Endodermal cell (in vitro differentiated cells): ENCODE data around the gene CFP. TPM values are rescaled to one million over a fixed set of nuclear protein-coding genes. Genes with fewer than 3 reads are reported as not detected.

ENCODE experiments used
- DNase-seq: peaks from one replicate; pipeline ENCODE4 v3.0.0-alpha.2; 2017
- H3K27ac ChIP-seq: 2 replicates; pipeline ENCODE4 v1.5.1; 2013; ENCODE audit warnings: mild to moderate bottlenecking, low read depth, low read length, moderate library complexity
- H3K27me3 ChIP-seq: 2 replicates; pipeline ENCODE4 v1.6.1; 2013; ENCODE audit warnings: mild to moderate bottlenecking, low read length, moderate library complexity; ENCODE audit not compliant: insufficient read depth, control insufficient read depth, poor library complexity, severe bottlenecking
- H3K36me3 ChIP-seq: 2 replicates; pipeline ENCODE4 v1.7.0; 2013; ENCODE audit warnings: mild to moderate bottlenecking, low read length, moderate library complexity; ENCODE audit not compliant: control insufficient read depth, insufficient read depth
- H3K4me1 ChIP-seq: one replicate; pipeline ENCODE4 v1.7.0; 2013; ENCODE audit warnings: low read length; ENCODE audit not compliant: control insufficient read depth, insufficient read depth
- H3K4me3 ChIP-seq: 2 replicates; pipeline ENCODE4 v1.5.1; 2013; ENCODE audit warnings: mild to moderate bottlenecking, low read length, moderate library complexity
- H3K9ac ChIP-seq: 2 replicates; pipeline ENCODE4 v1.6.1; 2013; ENCODE audit warnings: mild to moderate bottlenecking, low read length, moderate library complexity; ENCODE audit not compliant: poor library complexity, severe bottlenecking; ENCODE audit errors: extremely low read depth
- H3K9me3 ChIP-seq: 2 replicates; pipeline ENCODE4 v1.6.1; 2013; ENCODE audit warnings: mild to moderate bottlenecking, low read length, moderate library complexity; ENCODE audit not compliant: control insufficient read depth
- H3K27ac Mint-ChIP-seq: 2 replicates; pipeline ENCODE4 v1.8.0; 2020; ENCODE audit warnings: mixed read lengths
- H3K27me3 Mint-ChIP-seq: 2 replicates; pipeline ENCODE4 v1.8.0; 2021; ENCODE audit warnings: mild to moderate bottlenecking, mixed read lengths; ENCODE audit not compliant: insufficient read depth
- H3K36me3 Mint-ChIP-seq: 2 replicates; pipeline ENCODE4 v1.8.0; 2020; ENCODE audit warnings: low read depth, mixed read lengths
- H3K4me1 Mint-ChIP-seq: 2 replicates; pipeline ENCODE4 v1.8.0; 2020; ENCODE audit warnings: mixed read lengths
- H3K4me3 Mint-ChIP-seq: 2 replicates; pipeline ENCODE4 v1.8.0; 2020; ENCODE audit warnings: mild to moderate bottlenecking, moderate library complexity, mixed read lengths
- H3K9me3 Mint-ChIP-seq: 2 replicates; pipeline ENCODE4 v1.8.0; 2020; ENCODE audit warnings: mild to moderate bottlenecking, mixed read lengths
- CTCF ChIP-seq: fragments of 200-600 bp; sonication (generic); conservative IDR thresholded peaks from 2 replicates; pipeline ENCODE4 v1.5.0; 2021; ENCODE audit warnings: antibody characterized with exemption, mild to moderate bottlenecking
- WGBS, 2 experiments: methylation state at CpG; one replicate each; pipeline versions ENCODE4 v1.1.5 to v1.1.7; 2013; ENCODE audit warnings: missing lambda C conversion rate in 2 of 2, mixed read lengths in 1 of 2; ENCODE audit not compliant: insufficient coverage in 1 of 2, insufficient read length in 1 of 2; 5-methylcytosine and 5-hydroxymethylcytosine counted together
- total RNA-seq, 2 donors: library from RNA; stranded (reverse); fragmentation: NEBNext Ultra II Directional in 1 of 2; extraction: Animal tissue kit (Norgen Biotek cat#: 25700) in 1 of 2; gene quantifications; 2 replicates in 1 of 2; 3 replicates in 1 of 2; pipeline ENCODE4 v1.2.1, GENCODE V29; 2021

The CFP gene
- total RNA-seq, 2 donors from 2014 or later: 3.2 to 4.6 TPM

GRCh38 chrX:47595716-47596251 lies 33.9 kb downstream of the CFP start:
- no peak for TF ChIP-seq CTCF
- Mint-ChIP-seq H3K27ac (no peak overlapping the region), H3K36me3 (peaks cover 1% of the 10 kb centered on the region), H3K4me3 (no peak overlapping the region), H3K4me1 (no peaks in the 10 kb centered on the region), H3K27me3 (no peaks in the 10 kb centered on the region), H3K9me3 (peaks cover 54% of the 10 kb centered on the region)
- H3K9ac ChIP-seq: no peak overlapping the region
- DNase-seq: no peak
- 100% methylated on average over 1 of the region's 1 CpG; no CpG with 5 or more reads in 1 of the 2 experiments for WGBS, 2 experiments
- H3K36me3 ChIP-seq: no peaks in the 10 kb centered on the region
- no peak overlapping the region for H3K27ac ChIP-seq
- H3K4me1 ChIP-seq: no peaks in the 10 kb centered on the region
- peaks cover 10% of the 10 kb centered on the region for H3K9me3 ChIP-seq
- H3K4me3 ChIP-seq: no peak overlapping the region
- H3K27me3 ChIP-seq: no peaks in the 10 kb centered on the region

GRCh38 chrX:47593522-47593921 lies 36.2 kb downstream of the CFP start:
- Mint-ChIP-seq H3K27ac (no peak overlapping the region), H3K9me3 (peaks cover 53% of the 10 kb centered on the region), H3K27me3 (no peaks in the 10 kb centered on the region), H3K4me1 (no peaks in the 10 kb centered on the region), H3K4me3 (no peak overlapping the region), H3K36me3 (peaks cover 1% of the 10 kb centered on the region)
- no peaks in the 10 kb centered on the region for H3K36me3 ChIP-seq
- no peaks in the 10 kb centered on the region for H3K27me3 ChIP-seq
- no peaks in the 10 kb centered on the region for H3K4me1 ChIP-seq
- no peak overlapping the region for H3K27ac ChIP-seq
- 87% methylated on average over 3 of the region's 4 CpGs; no CpG with 5 or more reads in 1 of the 2 experiments for WGBS, 2 experiments
- no peak overlapping the region for H3K4me3 ChIP-seq
- no peak for TF ChIP-seq CTCF
- no peak for DNase-seq
- peaks cover 10% of the 10 kb centered on the region for H3K9me3 ChIP-seq
- no peak overlapping the region for H3K9ac ChIP-seq

GRCh38 chrX:47590984-47591383 lies 38.7 kb downstream of the CFP start:
- H3K27ac ChIP-seq: no peak overlapping the region
- Mint-ChIP-seq H3K27me3 (no peaks in the 10 kb centered on the region), H3K4me3 (no peak overlapping the region), H3K36me3 (no peaks in the 10 kb centered on the region), H3K27ac (no peak overlapping the region), H3K4me1 (no peaks in the 10 kb centered on the region), H3K9me3 (peaks cover 51% of the 10 kb centered on the region)
- no peak overlapping the region for H3K4me3 ChIP-seq
- H3K9ac ChIP-seq: no peak overlapping the region
- TF ChIP-seq CTCF: no peak
- no peaks in the 10 kb centered on the region for H3K36me3 ChIP-seq
- no peaks in the 10 kb centered on the region for H3K9me3 ChIP-seq
- no peak for DNase-seq
- H3K27me3 ChIP-seq: no peaks in the 10 kb centered on the region
- H3K4me1 ChIP-seq: no peaks in the 10 kb centered on the region
- WGBS, 2 experiments: 91 to 100% methylated on average over 1 to 5 of the region's 5 CpGs
